ENCODE data around the gene FGFR3. TPM values are rescaled to one million over a fixed set of nuclear protein-coding genes. Genes with fewer than 3 reads are reported as not detected.
A peak's percentile ranks its signal among the peaks of the same experiment; 100 is the strongest.

The FGFR3 gene
- polyA plus RNA-seq, 1 donor from 2014 or later, result 0.48 TPM

- Histone ChIP-seq H3K36me3 (ENCODE audit: insufficient read depth, low read length) (peaks cover 4% of the 10 kb centered on the region), H3K9me3 (ENCODE audit: low read length) (no peaks in the 10 kb centered on the region), H3K27ac (ENCODE audit: low read length) (no peak overlapping the region), H3K4me2 (ENCODE audit: low read length) (no peak overlapping the region), H3K27me3 (ENCODE audit: insufficient read depth, low read depth, low read length) (no peaks in the 10 kb centered on the region), H4K20me1 (ENCODE audit: insufficient read depth) (no peaks in the 10 kb centered on the region), H2AFZ (ENCODE audit: low read depth, low read length) (no peak overlapping the region), H3F3A (ENCODE audit: insufficient read depth, low read length, poor library complexity, severe bottlenecking) (no peaks in the 10 kb centered on the region), H3K9ac (ENCODE audit: low read length) (no peak overlapping the region), H3K4me3 (ENCODE audit: low read length) (no peak overlapping the region), H3K9me2 (ENCODE audit: insufficient read depth, low read length) (no peaks in the 10 kb centered on the region), H3K79me2 (replicated peaks; ENCODE audit: insufficient read depth, low read length) (no peaks in the 10 kb centered on the region)
- TF ChIP-seq RAD21 (conservative IDR thresholded peaks at IDR 0.05), result no peak
- no peak for TF ChIP-seq TAF1 (IDR thresholded peaks at IDR 0.05; ENCODE audit: low read depth)
- TF ChIP-seq, protein P1, sequence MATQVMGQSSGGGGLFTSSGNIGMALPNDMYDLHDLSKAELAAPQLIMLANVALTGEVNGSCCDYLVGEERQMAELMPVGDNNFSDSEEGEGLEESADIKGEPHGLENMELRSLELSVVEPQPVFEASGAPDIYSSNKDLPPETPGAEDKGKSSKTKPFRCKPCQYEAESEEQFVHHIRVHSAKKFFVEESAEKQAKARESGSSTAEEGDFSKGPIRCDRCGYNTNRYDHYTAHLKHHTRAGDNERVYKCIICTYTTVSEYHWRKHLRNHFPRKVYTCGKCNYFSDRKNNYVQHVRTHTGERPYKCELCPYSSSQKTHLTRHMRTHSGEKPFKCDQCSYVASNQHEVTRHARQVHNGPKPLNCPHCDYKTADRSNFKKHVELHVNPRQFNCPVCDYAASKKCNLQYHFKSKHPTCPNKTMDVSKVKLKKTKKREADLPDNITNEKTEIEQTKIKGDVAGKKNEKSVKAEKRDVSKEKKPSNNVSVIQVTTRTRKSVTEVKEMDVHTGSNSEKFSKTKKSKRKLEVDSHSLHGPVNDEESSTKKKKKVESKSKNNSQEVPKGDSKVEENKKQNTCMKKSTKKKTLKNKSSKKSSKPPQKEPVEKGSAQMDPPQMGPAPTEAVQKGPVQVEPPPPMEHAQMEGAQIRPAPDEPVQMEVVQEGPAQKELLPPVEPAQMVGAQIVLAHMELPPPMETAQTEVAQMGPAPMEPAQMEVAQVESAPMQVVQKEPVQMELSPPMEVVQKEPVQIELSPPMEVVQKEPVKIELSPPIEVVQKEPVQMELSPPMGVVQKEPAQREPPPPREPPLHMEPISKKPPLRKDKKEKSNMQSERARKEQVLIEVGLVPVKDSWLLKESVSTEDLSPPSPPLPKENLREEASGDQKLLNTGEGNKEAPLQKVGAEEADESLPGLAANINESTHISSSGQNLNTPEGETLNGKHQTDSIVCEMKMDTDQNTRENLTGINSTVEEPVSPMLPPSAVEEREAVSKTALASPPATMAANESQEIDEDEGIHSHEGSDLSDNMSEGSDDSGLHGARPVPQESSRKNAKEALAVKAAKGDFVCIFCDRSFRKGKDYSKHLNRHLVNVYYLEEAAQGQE (IDR thresholded peaks at IDR 0.05; ENCODE audit: borderline replicate concordance), result no peak
- no peak for TF ChIP-seq EZH2 (IDR thresholded peaks at IDR 0.05; ENCODE audit: borderline replicate concordance, insufficient read depth, low read length, poor library complexity, severe bottlenecking)
- TF ChIP-seq MXI1 (conservative IDR thresholded peaks at IDR 0.05; ENCODE audit: poor library complexity, severe bottlenecking), result no peak
- TF ChIP-seq POLR2AphosphoS5 (IDR thresholded peaks at IDR 0.05), result no peak
- TF ChIP-seq, protein P2, sequence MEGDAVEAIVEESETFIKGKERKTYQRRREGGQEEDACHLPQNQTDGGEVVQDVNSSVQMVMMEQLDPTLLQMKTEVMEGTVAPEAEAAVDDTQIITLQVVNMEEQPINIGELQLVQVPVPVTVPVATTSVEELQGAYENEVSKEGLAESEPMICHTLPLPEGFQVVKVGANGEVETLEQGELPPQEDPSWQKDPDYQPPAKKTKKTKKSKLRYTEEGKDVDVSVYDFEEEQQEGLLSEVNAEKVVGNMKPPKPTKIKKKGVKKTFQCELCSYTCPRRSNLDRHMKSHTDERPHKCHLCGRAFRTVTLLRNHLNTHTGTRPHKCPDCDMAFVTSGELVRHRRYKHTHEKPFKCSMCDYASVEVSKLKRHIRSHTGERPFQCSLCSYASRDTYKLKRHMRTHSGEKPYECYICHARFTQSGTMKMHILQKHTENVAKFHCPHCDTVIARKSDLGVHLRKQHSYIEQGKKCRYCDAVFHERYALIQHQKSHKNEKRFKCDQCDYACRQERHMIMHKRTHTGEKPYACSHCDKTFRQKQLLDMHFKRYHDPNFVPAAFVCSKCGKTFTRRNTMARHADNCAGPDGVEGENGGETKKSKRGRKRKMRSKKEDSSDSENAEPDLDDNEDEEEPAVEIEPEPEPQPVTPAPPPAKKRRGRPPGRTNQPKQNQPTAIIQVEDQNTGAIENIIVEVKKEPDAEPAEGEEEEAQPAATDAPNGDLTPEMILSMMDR (IDR thresholded peaks at IDR 0.05; ENCODE audit: poor library complexity, severe bottlenecking), result no peak
- no peak for TF ChIP-seq SMC3 (conservative IDR thresholded peaks at IDR 0.05; ENCODE audit: poor library complexity)
- no peak for TF ChIP-seq EP300 (conservative IDR thresholded peaks at IDR 0.05; ENCODE audit: poor library complexity, severe bottlenecking)
These were observed 16.0 kb downstream of the FGFR3 start for GRCh38 chr4:1808851-1809753.

DNA sequence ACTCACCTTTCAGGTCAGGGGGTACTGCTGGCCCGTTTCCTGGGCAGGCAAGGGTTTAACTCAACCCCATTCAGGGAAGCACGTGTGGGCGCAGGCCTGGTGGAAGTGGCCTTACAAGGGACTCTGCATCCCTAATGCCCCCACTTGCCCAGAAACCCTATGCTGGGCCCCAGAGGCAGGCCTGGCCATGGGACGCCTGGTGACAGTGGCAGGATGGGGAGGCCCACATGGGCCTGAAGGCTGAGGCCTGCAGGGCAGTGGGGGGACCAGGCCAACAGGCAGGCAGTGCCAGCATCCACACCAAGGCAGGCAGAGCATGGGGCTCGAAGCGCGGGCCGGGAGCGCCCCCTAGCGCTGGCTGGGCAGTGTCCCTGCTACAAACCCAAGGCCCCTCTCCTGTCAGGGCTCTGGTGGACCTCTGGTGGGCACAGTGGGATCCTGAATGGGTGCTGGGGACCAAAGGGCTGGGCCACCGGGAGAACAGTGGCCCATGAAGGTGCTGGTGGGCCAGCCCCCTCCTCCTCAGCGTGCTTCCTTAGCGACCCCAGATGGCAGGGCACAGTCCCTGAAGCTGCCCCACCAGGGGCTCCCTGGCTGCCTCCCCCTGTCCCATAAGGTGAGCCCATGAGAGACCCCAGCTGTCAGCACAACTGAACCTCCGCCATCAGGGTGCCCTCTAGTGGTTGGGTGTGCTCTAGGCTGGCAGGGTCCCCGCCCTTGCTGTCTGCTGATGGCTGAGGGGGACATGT is 16.8 kb downstream of the FGFR3 start:
- H3K79me2 ChIP-seq (replicated peaks; ENCODE audit: insufficient read depth, low read length), result no peaks in the 10 kb centered on the region
- no peaks in the 10 kb centered on the region for H3F3A ChIP-seq (ENCODE audit: insufficient read depth, low read length, poor library complexity, severe bottlenecking)
- H3K4me3 ChIP-seq (ENCODE audit: low read length), result no peak overlapping the region
- no peak overlapping the region for H2AFZ ChIP-seq (ENCODE audit: low read depth, low read length)
- H3K36me3 ChIP-seq (ENCODE audit: insufficient read depth, low read length), result peaks cover 5% of the 10 kb centered on the region
- no peak overlapping the region for H3K27ac ChIP-seq (ENCODE audit: low read length)
- H3K9me2 ChIP-seq (ENCODE audit: insufficient read depth, low read length), result no peaks in the 10 kb centered on the region
- H4K20me1 ChIP-seq (ENCODE audit: insufficient read depth), result no peaks in the 10 kb centered on the region
- no peak overlapping the region for H3K4me2 ChIP-seq (ENCODE audit: low read length)
- no peaks in the 10 kb centered on the region for H3K9me3 ChIP-seq (ENCODE audit: low read length)
- TF ChIP-seq SMC3 (conservative IDR thresholded peaks at IDR 0.05; ENCODE audit: poor library complexity) (peak; percentile 64), EP300 (conservative IDR thresholded peaks at IDR 0.05; ENCODE audit: poor library complexity, severe bottlenecking) (no peak), POLR2AphosphoS5 (IDR thresholded peaks at IDR 0.05) (no peak), MXI1 (conservative IDR thresholded peaks at IDR 0.05; ENCODE audit: poor library complexity, severe bottlenecking) (no peak), EZH2 (IDR thresholded peaks at IDR 0.05; ENCODE audit: borderline replicate concordance, insufficient read depth, low read length, poor library complexity, severe bottlenecking) (no peak), RAD21 (conservative IDR thresholded peaks at IDR 0.05) (peak; percentile 73), TAF1 (IDR thresholded peaks at IDR 0.05; ENCODE audit: low read depth) (no peak)
- TF ChIP-seq, protein P2 (IDR thresholded peaks at IDR 0.05; ENCODE audit: poor library complexity, severe bottlenecking), result peak; percentile 73
- TF ChIP-seq, protein P1 (IDR thresholded peaks at IDR 0.05; ENCODE audit: borderline replicate concordance), result no peak
- H3K27me3 ChIP-seq (ENCODE audit: insufficient read depth, low read depth, low read length), result no peaks in the 10 kb centered on the region
- no peak overlapping the region for H3K9ac ChIP-seq (ENCODE audit: low read length)
